ENCODE results near the gene SLC4A8. TPM values are rescaled to one million over a fixed set of nuclear protein-coding genes. Genes with fewer than 3 reads are reported as not detected.

The SLC4A8 gene
- total and polyA plus RNA-seq, 8 donors, result 1.0 to 5.5 (median 2.7) TPM

DNA sequence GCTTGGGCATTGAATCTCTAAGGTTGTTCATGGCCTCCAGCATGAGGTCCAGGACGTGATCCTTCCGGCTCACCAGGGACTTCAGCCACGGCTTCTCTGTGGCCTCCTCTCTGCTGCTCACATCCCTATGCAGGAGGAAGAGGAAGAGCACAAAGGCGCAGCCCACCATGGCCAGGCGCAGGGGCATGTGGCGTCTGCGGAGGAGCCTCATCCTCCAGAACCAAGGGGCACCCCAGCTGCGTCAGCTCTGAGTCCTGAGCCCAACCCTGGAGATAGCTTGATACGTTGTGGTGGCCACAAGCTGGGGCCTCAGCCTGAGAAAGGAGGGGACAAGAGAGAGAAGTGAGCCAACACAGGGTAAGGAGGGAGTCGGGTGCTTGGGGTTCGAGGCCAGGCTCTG, 45.1 kb upstream of the SLC4A8 start:
- Histone ChIP-seq H3K36me3 (peaks cover 0 to 7% (median 6%) of the 10 kb centered on the region in 3 donors), H3K9me3 (no peaks in the 10 kb centered on the region), H3K4me1 (no peaks in the 10 kb centered on the region), H3K27ac (no peak overlapping the region), H3K27me3 (no peaks in the 10 kb centered on the region), H3K4me3 (no peak overlapping the region)
- ATAC-seq (no peak), DNase-seq (no peak), FAIRE-seq (no peak)
- no peak for TF ChIP-seq CTCF (IDR thresholded peaks at IDR 0.05)
- WGBS, 2 donors, result 93 to 95% methylated on average over 11 of the region's 11 CpGs
- intact Hi-C loops (cut with DNase I), result no loop called here

GRCh38 chr12:51381226-51382079, 43.2 kb upstream of the SLC4A8 start:
- no peak overlapping the region for H3K27ac ChIP-seq
- 58 to 61% methylated on average over 5 of the region's 5 CpGs for WGBS, 2 donors
- no peak for ATAC-seq
- no peak overlapping the region for H3K4me3 ChIP-seq
- FAIRE-seq, result no peak
- TF ChIP-seq CTCF (IDR thresholded peaks at IDR 0.05), result no peak
- DNase-seq, result no peak
- H3K9me3 ChIP-seq, result no peaks in the 10 kb centered on the region
- intact Hi-C loops (cut with DNase I), result no loop called here
- H3K4me1 ChIP-seq, result no peaks in the 10 kb centered on the region
- H3K27me3 ChIP-seq, result no peaks in the 10 kb centered on the region
- peaks cover 0 to 7% (median 6%) of the 10 kb centered on the region in 3 donors for H3K36me3 ChIP-seq

GRCh38 chr12:51382173-51382572, 42.5 kb upstream of the SLC4A8 start:
- Histone ChIP-seq H3K4me3 (no peak overlapping the region), H3K9me3 (no peaks in the 10 kb centered on the region), H3K27me3 (no peaks in the 10 kb centered on the region), H3K36me3 (peaks cover 0 to 7% (median 6%) of the 10 kb centered on the region in 3 donors), H3K4me1 (no peaks in the 10 kb centered on the region), H3K27ac (no peak overlapping the region)
- FAIRE-seq (no peak), ATAC-seq (no peak), DNase-seq (no peak)
- WGBS, 2 donors, result 93 to 94% methylated on average over 7 of the region's 7 CpGs
- intact Hi-C loops (cut with DNase I), result no loop called here
- TF ChIP-seq CTCF (IDR thresholded peaks at IDR 0.05), result no peak

DNA sequence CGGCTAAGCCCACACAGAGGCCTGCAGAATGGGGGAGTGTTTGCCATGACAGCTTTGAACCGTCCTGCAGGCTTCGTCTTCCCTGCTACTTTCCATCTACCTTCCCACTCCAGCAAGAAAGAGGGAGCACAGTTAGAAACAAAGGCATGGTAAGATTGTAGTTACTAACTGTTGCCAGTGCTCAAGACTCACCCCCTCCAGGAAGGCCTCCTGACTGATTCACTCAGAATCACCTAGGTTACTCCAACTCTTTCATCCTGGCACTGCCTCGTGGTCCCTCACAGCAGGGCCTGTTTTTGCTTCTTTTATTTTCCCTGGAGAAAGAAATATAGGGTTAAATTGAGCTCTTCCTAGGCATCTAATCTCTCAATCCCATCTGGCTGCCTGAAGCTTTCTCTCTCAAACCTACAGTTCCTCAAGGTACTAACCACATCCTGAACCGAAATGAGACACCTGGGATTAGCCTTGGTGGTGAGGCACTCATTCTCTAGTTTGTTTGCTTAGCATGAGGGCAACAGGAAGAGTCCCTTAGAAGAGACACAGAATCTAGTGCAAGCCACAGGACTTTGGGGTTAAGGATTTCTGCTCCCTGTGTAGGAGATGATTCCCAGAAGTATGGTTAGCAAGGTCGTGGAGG, 41.2 kb upstream of the SLC4A8 start:
- intact Hi-C loops (cut with DNase I), result no loop called here

More for the DNA sequence above, 41.2 kb upstream of the SLC4A8 start:
- H3K36me3 ChIP-seq, result peaks cover 0 to 7% (median 6%) of the 10 kb centered on the region in 3 donors
- DNase-seq, result no peak
- no peak for TF ChIP-seq CTCF (IDR thresholded peaks at IDR 0.05)
- H3K27ac ChIP-seq, result no peak overlapping the region
- ATAC-seq, result no peak
- H3K27me3 ChIP-seq, result no peaks in the 10 kb centered on the region
- no peaks in the 10 kb centered on the region for H3K9me3 ChIP-seq
- H3K4me1 ChIP-seq, result no peaks in the 10 kb centered on the region
- 70 to 78% methylated on average over 6 of the region's 6 CpGs for WGBS, 2 donors
- no peak overlapping the region for H3K4me3 ChIP-seq
- FAIRE-seq, result no peak

Measured in pancreas (tissue), 10 donors.